ENCODE results near the gene CCNL2.

DNA sequence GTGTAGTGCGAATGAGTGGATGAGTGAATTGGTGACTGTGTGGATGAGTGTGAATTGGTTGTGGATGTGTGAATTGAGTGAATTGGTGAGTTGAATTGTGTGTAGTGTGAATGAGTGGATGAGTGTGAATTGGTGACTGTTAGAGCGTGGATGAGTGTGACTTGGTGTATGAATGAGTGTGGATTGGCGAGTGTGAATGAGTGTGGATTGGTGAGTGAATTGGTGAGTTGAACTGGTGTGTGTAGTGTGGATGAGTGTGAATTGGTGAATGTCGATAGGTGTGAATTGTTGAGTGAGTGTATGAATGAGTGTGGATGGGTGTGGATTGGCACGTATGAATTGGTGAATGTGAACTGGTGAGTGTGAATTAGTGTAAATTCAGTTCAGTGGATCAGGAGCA lies 31.8 kb downstream of the CCNL2 start:
- TF ChIP-seq, protein P1, sequence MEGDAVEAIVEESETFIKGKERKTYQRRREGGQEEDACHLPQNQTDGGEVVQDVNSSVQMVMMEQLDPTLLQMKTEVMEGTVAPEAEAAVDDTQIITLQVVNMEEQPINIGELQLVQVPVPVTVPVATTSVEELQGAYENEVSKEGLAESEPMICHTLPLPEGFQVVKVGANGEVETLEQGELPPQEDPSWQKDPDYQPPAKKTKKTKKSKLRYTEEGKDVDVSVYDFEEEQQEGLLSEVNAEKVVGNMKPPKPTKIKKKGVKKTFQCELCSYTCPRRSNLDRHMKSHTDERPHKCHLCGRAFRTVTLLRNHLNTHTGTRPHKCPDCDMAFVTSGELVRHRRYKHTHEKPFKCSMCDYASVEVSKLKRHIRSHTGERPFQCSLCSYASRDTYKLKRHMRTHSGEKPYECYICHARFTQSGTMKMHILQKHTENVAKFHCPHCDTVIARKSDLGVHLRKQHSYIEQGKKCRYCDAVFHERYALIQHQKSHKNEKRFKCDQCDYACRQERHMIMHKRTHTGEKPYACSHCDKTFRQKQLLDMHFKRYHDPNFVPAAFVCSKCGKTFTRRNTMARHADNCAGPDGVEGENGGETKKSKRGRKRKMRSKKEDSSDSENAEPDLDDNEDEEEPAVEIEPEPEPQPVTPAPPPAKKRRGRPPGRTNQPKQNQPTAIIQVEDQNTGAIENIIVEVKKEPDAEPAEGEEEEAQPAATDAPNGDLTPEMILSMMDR (IDR thresholded peaks at IDR 0.05 in 4 of 5, conservative IDR thresholded peaks at IDR 0.05 in 1 of 5) = no peak
- TF ChIP-seq POLR2A (IDR thresholded peaks at IDR 0.05) = no peak
